ENCODE data around the gene MAP2K6.

GRCh38 chr17:69443138-69443537 lies 28.6 kb downstream of the MAP2K6 start:
- TF ChIP-seq, protein P1, sequence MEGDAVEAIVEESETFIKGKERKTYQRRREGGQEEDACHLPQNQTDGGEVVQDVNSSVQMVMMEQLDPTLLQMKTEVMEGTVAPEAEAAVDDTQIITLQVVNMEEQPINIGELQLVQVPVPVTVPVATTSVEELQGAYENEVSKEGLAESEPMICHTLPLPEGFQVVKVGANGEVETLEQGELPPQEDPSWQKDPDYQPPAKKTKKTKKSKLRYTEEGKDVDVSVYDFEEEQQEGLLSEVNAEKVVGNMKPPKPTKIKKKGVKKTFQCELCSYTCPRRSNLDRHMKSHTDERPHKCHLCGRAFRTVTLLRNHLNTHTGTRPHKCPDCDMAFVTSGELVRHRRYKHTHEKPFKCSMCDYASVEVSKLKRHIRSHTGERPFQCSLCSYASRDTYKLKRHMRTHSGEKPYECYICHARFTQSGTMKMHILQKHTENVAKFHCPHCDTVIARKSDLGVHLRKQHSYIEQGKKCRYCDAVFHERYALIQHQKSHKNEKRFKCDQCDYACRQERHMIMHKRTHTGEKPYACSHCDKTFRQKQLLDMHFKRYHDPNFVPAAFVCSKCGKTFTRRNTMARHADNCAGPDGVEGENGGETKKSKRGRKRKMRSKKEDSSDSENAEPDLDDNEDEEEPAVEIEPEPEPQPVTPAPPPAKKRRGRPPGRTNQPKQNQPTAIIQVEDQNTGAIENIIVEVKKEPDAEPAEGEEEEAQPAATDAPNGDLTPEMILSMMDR (IDR thresholded peaks at IDR 0.05; ENCODE audit: insufficient read depth, low read depth, low read length): no peak
- no peak for TF ChIP-seq EZH2 (IDR thresholded peaks at IDR 0.05; ENCODE audit: insufficient read depth, low read length)

All from astrocyte (in vitro differentiated cells and primary cell).